ENCODE results near the gene SYNJ2BP.
A peak's percentile ranks its signal among the peaks of the same experiment; 100 is the strongest.
"Not testable (repeated sequence)": the region's sequence is repeated elsewhere in the genome, so short reads cannot be mapped to it uniquely, and the experiment has no call there.

Gene SYNJ2BP

DNA sequence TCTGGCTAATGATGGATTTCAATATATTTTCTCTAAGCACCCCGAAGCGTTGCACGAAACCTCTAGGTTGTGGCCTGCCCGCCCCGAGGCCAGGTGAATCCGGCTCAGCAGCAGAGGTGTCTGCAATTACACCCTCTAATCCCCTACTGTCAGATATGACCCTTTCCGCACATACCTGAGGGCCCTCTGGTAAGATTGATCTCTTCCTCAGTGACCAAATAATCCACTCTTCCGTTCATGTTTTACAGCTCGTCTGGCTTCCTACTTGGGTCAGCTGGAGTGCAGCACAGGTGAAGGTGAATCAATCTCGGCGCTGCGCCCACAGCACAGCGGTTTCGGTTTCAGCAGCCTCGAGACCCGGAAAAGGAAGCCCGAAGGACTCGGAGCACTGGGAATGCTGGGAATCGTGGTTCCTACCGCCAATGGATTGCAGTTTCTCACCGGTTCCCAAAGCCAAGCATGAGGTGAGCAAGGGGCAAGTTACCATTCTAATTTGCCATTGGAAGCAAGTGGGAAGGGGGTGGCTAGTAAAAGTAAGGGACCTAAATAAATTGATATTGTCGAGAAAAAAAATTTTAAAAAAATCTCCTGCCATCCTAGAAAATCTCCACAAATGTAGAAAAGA lies at the start of gene SYNJ2BP:
SYNJ2BP (minus strand) TSS at position 366 of the 625 bp plus-strand sequence; CDS start at position 239, 127 bp downstream.
- DNase-seq (ENCODE audit: low read depth in 3 of 3, low spot score in 1 of 3): peak; percentile 3 to 24 (median 23)

GRCh38 chr14:70454731-70455130 lies 37.8 kb upstream of the SYNJ2BP start:
- no peak for DNase-seq (ENCODE audit: low read depth in 3 of 3, low spot score in 1 of 3)

- DNase-seq (ENCODE audit: low read depth in 3 of 3, low spot score in 1 of 3): no peak
These were observed 35.0 kb upstream of the SYNJ2BP start, which contains the start of gene ADAM21 for GRCh38 chr14:70451874-70452273. Gene ADAM21, plus strand, starts transcription at chr14:70452174. Its CDS starts 5,326 bp downstream, at chr14:70457500.

DNA sequence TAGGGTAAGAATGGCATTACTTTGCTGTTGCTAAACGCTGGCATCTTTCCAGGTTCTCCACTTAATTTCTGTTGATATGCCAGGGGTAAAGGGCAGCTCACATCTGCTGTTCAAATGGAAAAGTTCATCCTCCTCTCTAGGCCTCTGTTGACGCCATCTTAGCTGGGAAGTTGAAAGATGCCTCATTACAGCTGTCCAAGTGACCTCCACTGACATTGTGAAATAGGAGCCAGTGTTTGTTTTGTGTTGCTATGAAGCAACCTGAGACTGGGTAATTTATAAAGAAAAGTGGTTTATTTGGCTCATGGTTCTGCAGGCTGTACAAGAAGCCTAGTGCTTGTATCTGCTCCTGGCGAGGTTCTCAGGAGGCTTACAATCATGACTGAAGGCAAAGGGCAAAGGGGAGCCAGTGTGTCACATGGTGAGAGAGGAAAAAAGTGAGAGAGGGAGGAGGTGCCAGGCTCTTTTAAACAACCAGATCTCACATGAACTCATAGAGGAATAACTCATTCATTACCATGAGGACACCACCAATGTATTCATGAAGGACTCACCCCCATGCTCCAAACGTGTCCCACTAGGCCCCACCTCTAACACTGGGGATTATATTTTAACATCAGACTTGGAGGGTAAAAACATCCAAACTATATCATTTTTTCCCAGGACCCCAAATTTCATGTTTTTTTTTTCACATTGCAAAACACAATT lies 31.9 kb upstream of the SYNJ2BP start:
- DNase-seq (ENCODE audit: low read depth in 3 of 3, low spot score in 1 of 3): no peak

DNA sequence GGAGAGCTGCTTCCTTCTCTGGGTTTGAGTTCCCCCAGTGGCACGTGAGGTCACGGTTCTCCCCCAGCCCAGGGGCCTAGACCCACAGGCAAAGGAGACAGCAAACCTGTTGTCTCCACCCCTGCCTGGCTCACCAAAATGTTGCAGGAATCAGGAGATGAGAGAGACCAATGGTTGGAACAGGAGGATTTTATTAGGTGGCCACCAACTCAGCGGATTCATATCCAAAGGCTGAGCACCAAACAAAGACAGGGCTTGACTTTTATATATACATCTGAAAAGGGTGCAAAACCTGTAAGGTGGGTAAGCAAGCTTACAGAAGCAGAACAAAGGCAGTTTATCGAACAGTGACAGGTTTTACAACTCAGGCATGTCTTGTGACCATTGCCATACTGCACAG lies 25.9 kb upstream of the SYNJ2BP start:
- no peak for DNase-seq (ENCODE audit: low read depth in 3 of 3, low spot score in 1 of 3)

DNA sequence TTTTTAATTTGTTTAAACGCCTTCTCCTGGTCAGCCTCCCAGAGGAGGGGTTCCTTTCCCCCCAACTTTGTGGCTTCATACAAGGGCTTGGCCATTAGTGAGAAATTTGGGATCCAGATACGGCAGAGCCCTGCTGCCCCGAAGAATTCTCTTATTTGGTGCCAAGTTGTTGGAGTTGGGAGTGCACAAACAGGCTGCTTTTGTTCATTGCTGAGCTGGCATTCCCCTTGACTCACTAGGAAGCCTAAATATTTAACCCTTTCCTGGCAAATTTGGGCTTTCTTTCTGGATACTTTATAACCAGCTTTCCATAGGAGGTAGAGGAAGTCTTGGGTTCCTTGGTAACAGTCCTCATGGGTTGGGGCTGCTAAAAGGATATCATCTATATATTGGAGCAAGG lies 24.8 kb upstream of the SYNJ2BP start:
- DNase-seq (ENCODE audit: low read depth in 3 of 3, low spot score in 1 of 3): no peak

DNA sequence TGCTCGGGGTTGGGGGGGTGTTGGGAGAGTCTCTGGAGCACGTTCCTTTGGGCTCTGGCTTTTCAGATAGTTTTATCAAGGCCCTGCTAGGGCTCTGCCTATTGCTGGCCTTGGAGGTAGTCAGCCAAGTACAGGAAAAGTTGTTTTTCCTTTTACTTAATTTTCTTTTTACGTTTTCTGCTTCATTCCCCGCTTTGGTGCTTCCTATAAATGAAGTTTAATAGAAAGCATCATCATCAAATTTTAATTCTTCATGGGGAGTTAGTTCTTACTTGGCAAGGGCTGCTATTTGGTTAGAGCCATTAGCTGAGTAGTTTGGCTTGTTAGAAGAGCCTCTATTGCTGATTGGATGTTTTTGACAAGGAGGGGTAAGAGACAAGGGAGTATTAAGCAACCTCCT lies 20.0 kb upstream of the SYNJ2BP start:
- no peak for DNase-seq (ENCODE audit: low read depth in 3 of 3, low spot score in 1 of 3)

- DNase-seq (ENCODE audit: low read depth in 3 of 3, low spot score in 1 of 3): not testable (repeated sequence)
These were observed 9.7 kb upstream of the SYNJ2BP start for GRCh38 chr14:70426555-70426954.

GRCh38 chr14:70425354-70425753 lies 8.5 kb upstream of the SYNJ2BP start:
- no peak for DNase-seq (ENCODE audit: low read depth in 3 of 3, low spot score in 1 of 3)

- DNase-seq (ENCODE audit: low read depth in 3 of 3, low spot score in 1 of 3): no peak
These were observed 5.6 kb upstream of the SYNJ2BP start for GRCh38 chr14:70422538-70422937.

- DNase-seq (ENCODE audit: low read depth in 3 of 3, low spot score in 1 of 3): not testable (repeated sequence)
These were observed 2.5 kb upstream of the SYNJ2BP start for GRCh38 chr14:70419270-70419931.

DNA sequence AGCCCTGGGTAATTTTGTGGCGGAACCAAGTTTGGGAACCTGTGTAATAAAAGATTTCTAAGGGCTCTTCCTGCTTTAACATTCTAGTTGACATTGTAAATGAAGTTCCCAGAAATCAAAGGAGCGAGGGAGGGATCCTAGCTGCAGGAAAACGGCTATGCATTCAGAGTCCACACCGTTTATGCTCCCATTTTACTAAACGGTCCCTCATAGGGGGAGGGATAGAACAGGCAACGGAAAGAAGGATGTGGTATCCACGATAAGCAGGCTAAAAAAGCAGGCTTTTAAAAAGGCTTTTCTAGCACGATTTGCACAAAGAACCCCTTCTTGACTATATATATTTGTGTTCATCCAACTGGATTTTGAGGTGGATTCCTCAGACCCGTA lies 559 bp downstream of the SYNJ2BP start:
- DNase-seq (ENCODE audit: low read depth in 3 of 3, low spot score in 1 of 3): no peak

DNA sequence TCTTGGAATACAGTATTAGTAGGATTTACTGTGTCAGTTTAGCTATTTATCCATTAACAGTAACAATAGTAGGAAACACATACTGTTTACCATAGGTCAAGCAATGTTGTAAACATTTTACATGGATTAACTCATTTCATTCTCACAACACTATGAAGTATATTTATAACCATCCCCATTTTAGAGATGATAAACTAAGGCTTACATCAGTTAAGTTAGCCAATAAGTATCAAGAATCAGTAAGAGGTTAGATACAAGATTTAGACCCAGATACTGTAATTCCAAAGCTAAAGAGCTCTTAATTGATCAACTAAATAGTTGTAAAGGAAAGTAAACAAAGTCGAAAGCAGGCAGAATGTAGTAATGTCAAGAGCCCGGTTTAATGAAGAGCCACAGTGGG lies 1.1 kb downstream of the SYNJ2BP start:
- DNase-seq (ENCODE audit: low read depth in 3 of 3, low spot score in 1 of 3): no peak

- no peak for DNase-seq (ENCODE audit: low read depth in 3 of 3, low spot score in 1 of 3)
These were observed 9.3 kb downstream of the SYNJ2BP start for GRCh38 chr14:70407621-70408020.

DNA sequence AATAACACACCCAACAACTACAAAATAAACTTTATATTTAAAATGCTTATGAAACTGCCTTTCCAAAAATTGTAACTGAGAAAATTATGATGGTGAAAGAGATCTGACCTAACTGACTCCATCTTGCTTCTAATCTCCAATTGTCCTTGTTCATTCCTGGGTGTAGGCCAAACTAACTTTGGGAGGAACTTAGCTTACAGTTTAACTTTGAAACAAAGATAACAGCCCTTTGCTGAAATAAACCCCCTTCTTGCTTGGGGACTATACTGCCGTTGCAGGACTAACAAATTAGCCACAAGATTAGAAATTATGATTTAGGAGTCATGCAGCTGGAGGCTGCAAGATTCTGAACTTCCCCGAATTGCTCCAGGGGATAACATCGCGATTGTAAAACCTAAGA lies 10.7 kb downstream of the SYNJ2BP start:
- not testable (repeated sequence) for DNase-seq (ENCODE audit: low read depth in 3 of 3, low spot score in 1 of 3)

DNA sequence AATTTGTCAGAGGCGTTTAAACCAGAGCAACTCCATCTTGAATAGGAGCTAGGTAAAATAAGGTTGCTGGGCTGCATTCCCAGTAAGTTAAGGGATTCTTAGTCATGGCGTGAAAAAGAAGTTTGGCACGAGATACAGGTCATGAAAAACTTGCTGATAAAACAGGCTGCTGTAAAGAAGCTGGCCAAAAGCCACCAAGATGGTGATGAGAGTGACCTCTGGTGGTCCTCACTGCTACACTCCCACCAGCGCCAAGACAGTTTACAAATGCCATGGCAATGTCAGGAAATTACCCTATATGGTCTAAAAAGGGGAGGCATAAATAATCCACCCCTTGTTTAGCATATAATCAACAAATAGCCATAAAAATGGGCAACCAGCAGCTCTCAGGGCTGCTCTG lies 13.6 kb downstream of the SYNJ2BP start:
- not testable (repeated sequence) for DNase-seq (ENCODE audit: low read depth in 3 of 3, low spot score in 1 of 3)

GRCh38 chr14:70401643-70402042 lies 15.2 kb downstream of the SYNJ2BP start:
- DNase-seq (ENCODE audit: low read depth in 3 of 3, low spot score in 1 of 3): no peak

- no peak for DNase-seq (ENCODE audit: low read depth in 3 of 3, low spot score in 1 of 3)
These were observed 18.0 kb downstream of the SYNJ2BP start for GRCh38 chr14:70398706-70399431.

- DNase-seq (ENCODE audit: low read depth in 3 of 3, low spot score in 1 of 3): no peak
These were observed 18.6 kb downstream of the SYNJ2BP start for GRCh38 chr14:70398280-70398679.

DNA sequence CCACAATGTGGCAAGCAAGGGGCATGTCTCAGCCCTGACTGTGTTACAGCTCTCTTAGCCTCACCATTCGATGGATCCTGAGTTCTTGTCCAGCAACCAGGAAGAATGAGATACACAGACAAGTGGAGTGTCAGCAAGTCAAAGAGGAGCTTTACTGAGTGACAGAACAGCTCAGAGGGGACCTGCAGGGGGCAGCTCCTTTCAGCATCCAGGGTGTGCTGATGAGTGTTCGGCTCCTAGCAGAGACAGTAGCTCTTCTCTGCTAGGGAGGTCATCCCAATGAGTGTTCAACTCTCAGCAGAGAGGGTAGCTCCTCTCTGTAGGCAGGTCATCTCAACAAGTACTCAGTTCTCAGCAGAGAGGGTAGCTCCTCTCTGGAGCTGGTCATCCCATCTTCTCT lies 19.1 kb downstream of the SYNJ2BP start:
- DNase-seq (ENCODE audit: low read depth in 3 of 3, low spot score in 1 of 3): no peak

- DNase-seq (ENCODE audit: low read depth in 3 of 3, low spot score in 1 of 3): no peak
These were observed 22.1 kb downstream of the SYNJ2BP start for GRCh38 chr14:70394674-70395306.

Data from stimulated activated CD4-positive, alpha-beta T cell treated with anti-CD3 and anti-CD28 coated beads, TNF-alpha, amount 100 ng/mL, for 1 hour (primary cell).